ENCODE data around the gene RANBP17.

RANBP17 gene

GRCh38 chr5:170861917-170862766, at the start of gene RANBP17:
TSS of gene RANBP17 (plus strand) at chr5:170862018.
- no peak for DNase-seq
- no peak within 1 kb of the TSS for H3K27ac ChIP-seq (ENCODE audit: low read length)

GRCh38 chr5:170813231-170813630, 48.6 kb upstream of the RANBP17 start:
- H3K9ac ChIP-seq (ENCODE audit: low read length): no peak overlapping the region
- DNase-seq: no peak
- no peaks in the 10 kb centered on the region for H3K36me3 ChIP-seq (replicated peaks; ENCODE audit: insufficient read depth, low read length)
- H3K9me3 ChIP-seq (replicated peaks; ENCODE audit: insufficient read depth, low read length): no peaks in the 10 kb centered on the region
- H3K4me3 ChIP-seq (ENCODE audit: low read length): no peak overlapping the region
- H3K27me3 ChIP-seq (replicated peaks; ENCODE audit: insufficient read depth, low read length): no peaks in the 10 kb centered on the region
- H2AFZ ChIP-seq (ENCODE audit: low read length): no peak overlapping the region
- no peak for TF ChIP-seq CTCF (IDR thresholded peaks at IDR 0.05; ENCODE audit: low read length)
- no peak for TF ChIP-seq EZH2phosphoT487 (IDR thresholded peaks at IDR 0.05; ENCODE audit: low read length)
- no peak for TF ChIP-seq EZH2 (optimal IDR thresholded peaks at IDR 0.05; ENCODE audit: low read depth, low read length)
- no peaks in the 10 kb centered on the region for H3K4me1 ChIP-seq (ENCODE audit: low read length)
- H3K9me2 ChIP-seq (replicated peaks; ENCODE audit: insufficient read depth, low read length): no peaks in the 10 kb centered on the region
- no peaks in the 10 kb centered on the region for H3F3A ChIP-seq (ENCODE audit: insufficient read depth, low read length)
- no peak overlapping the region for H3K4me2 ChIP-seq (ENCODE audit: low read depth, low read length)
- H4K20me1 ChIP-seq (ENCODE audit: insufficient read depth, low read length): no peaks in the 10 kb centered on the region
- no peaks in the 10 kb centered on the region for H3K79me2 ChIP-seq (ENCODE audit: low read length)
- no peak overlapping the region for H3K27ac ChIP-seq (ENCODE audit: low read length)

More at GRCh38 chr5:170861917-170862766, at the start of gene RANBP17:
- Histone ChIP-seq H3K36me3 (replicated peaks; ENCODE audit: insufficient read depth, low read length) (no peaks in the 10 kb centered on the region), H3K9me2 (replicated peaks; ENCODE audit: insufficient read depth, low read length) (no peaks in the 10 kb centered on the region), H3K4me3 (ENCODE audit: low read length) (no peak within 1 kb of the TSS), H3K9ac (ENCODE audit: low read length) (no peak within 1 kb of the TSS), H3K27me3 (replicated peaks; ENCODE audit: insufficient read depth, low read length) (no peaks in the 10 kb centered on the region), H3K9me3 (replicated peaks; ENCODE audit: insufficient read depth, low read length) (no peaks in the 10 kb centered on the region), H3K79me2 (ENCODE audit: low read length) (no peaks in the 10 kb centered on the region), H2AFZ (ENCODE audit: low read length) (no peak within 1 kb of the TSS), H3F3A (ENCODE audit: insufficient read depth, low read length) (peaks cover 16% of the 10 kb centered on the region), H3K4me2 (ENCODE audit: low read depth, low read length) (no peak within 1 kb of the TSS), H3K4me1 (ENCODE audit: low read length) (peaks cover 22% of the 10 kb centered on the region), H4K20me1 (ENCODE audit: insufficient read depth, low read length) (no peaks in the 10 kb centered on the region)
- no peak for TF ChIP-seq CTCF (IDR thresholded peaks at IDR 0.05; ENCODE audit: low read length)

- TF ChIP-seq EZH2phosphoT487 (IDR thresholded peaks at IDR 0.05; ENCODE audit: low read length) (no peak), CTCF (IDR thresholded peaks at IDR 0.05; ENCODE audit: low read length) (no peak), EZH2 (optimal IDR thresholded peaks at IDR 0.05; ENCODE audit: low read depth, low read length) (no peak)
- Histone ChIP-seq H3K27me3 (replicated peaks; ENCODE audit: insufficient read depth, low read length) (no peaks in the 10 kb centered on the region), H3F3A (ENCODE audit: insufficient read depth, low read length) (no peaks in the 10 kb centered on the region), H3K9me2 (replicated peaks; ENCODE audit: insufficient read depth, low read length) (no peaks in the 10 kb centered on the region), H3K4me2 (ENCODE audit: low read depth, low read length) (no peak overlapping the region), H3K9ac (ENCODE audit: low read length) (no peak overlapping the region), H2AFZ (ENCODE audit: low read length) (no peak overlapping the region), H4K20me1 (ENCODE audit: insufficient read depth, low read length) (no peaks in the 10 kb centered on the region), H3K79me2 (ENCODE audit: low read length) (no peaks in the 10 kb centered on the region), H3K4me1 (ENCODE audit: low read length) (no peaks in the 10 kb centered on the region), H3K4me3 (ENCODE audit: low read length) (no peak overlapping the region), H3K36me3 (replicated peaks; ENCODE audit: insufficient read depth, low read length) (no peaks in the 10 kb centered on the region), H3K9me3 (replicated peaks; ENCODE audit: insufficient read depth, low read length) (no peaks in the 10 kb centered on the region), H3K27ac (ENCODE audit: low read length) (no peak overlapping the region)
- no peak for DNase-seq
These were observed 44.6 kb upstream of the RANBP17 start for GRCh38 chr5:170817195-170817594.

Measured in MM.1S (cell line).